ENCODE data around the gene WNT3.

The WNT3 gene

GRCh38 chr17:46834846-46835245, 16.4 kb upstream of the WNT3 start:
- DNase-seq: no peak

GRCh38 chr17:46833840-46834208, 15.3 kb upstream of the WNT3 start:
- no peak for DNase-seq

- DNase-seq: no peak
Observed at GRCh38 chr17:46832945-46833839, 14.7 kb upstream of the WNT3 start.

- DNase-seq: no peak
Observed at GRCh38 chr17:46832331-46832821, 13.9 kb upstream of the WNT3 start.

GRCh38 chr17:46831573-46832330, 13.3 kb upstream of the WNT3 start:
- DNase-seq: no peak

- no peak for DNase-seq
Observed at GRCh38 chr17:46827274-46827673, 8.8 kb upstream of the WNT3 start.

- no peak for DNase-seq
Observed at GRCh38 chr17:46826116-46826515, 7.6 kb upstream of the WNT3 start.

- no peak for DNase-seq
Observed at GRCh38 chr17:46823657-46824056, 5.2 kb upstream of the WNT3 start.

- DNase-seq: no peak
Observed at GRCh38 chr17:46822388-46822921, 4.0 kb upstream of the WNT3 start.

- DNase-seq: no peak
Observed at GRCh38 chr17:46821482-46822387, 3.2 kb upstream of the WNT3 start.

GRCh38 chr17:46820592-46821450, 2.3 kb upstream of the WNT3 start:
- no peak for DNase-seq

GRCh38 chr17:46819906-46820351, 1.4 kb upstream of the WNT3 start:
- DNase-seq: no peak

- DNase-seq: no peak
Observed at GRCh38 chr17:46818929-46819859, 702 bp upstream of the WNT3 start.

- no peak for DNase-seq
Observed at GRCh38 chr17:46817901-46818209, 637 bp downstream of the WNT3 start.

- DNase-seq: no peak
Observed at GRCh38 chr17:46817151-46817900, 1.2 kb downstream of the WNT3 start.

GRCh38 chr17:46815474-46816353, 2.8 kb downstream of the WNT3 start:
- no peak for DNase-seq

GRCh38 chr17:46814446-46814845, 4.0 kb downstream of the WNT3 start:
- no peak for DNase-seq

- DNase-seq: no peak
Observed at GRCh38 chr17:46813920-46814319, 4.6 kb downstream of the WNT3 start.
